B cell (primary cell): ENCODE measurements around the gene KCNQ1OT1. TPM values are rescaled to one million over a fixed set of nuclear protein-coding genes. Genes with fewer than 3 reads are reported as not detected.

Experiments used
- ATAC-seq: fragments of 200-7000 bp; cut with Tn5 transposase; one replicate; pipeline ENCODE4 v1.10.0; 2021; ENCODE audit warnings: low read depth, mild to moderate bottlenecking, moderate number of reproducible peaks, moderate library complexity
- CTCF ChIA-PET: fragments of 350-600 bp; sonication (Branson Sonifier 250); formaldehyde crosslinking; loops from one replicate; lab custom pipeline; 2021; ENCODE audit warnings: antibody characterized with exemption, inconsistent platforms; lab: Charles Lee
- POLR2A ChIA-PET: fragments of 350-600 bp; sonication (Branson Sonifier 250); formaldehyde crosslinking; loops from one replicate; lab custom pipeline; 2021; ENCODE audit warnings: antibody characterized with exemption; lab: Charles Lee
- DNase-seq: peaks from one replicate; pipeline ENCODE4 v3.0.0; 2013
- H2AFZ ChIP-seq: 2 replicates; pipeline ENCODE4 v1.6.1; 2012; ENCODE audit warnings: mild to moderate bottlenecking, low read depth, low read length; ENCODE audit not compliant: insufficient read depth, poor library complexity, severe bottlenecking
- H3K27ac ChIP-seq, 2 donors: 1 replicate in 1 of 2; 2 replicates in 1 of 2; pipeline ENCODE4 v1.5.1; 2012 to 2013; ENCODE audit warnings: low read length in 2 of 2, mild to moderate bottlenecking in 2 of 2, moderate library complexity in 1 of 2
- H3K27me3 ChIP-seq, 4 experiments: fragments of 200-600 bp in 1 of 4; sonication (generic) in 1 of 4; replicated peaks in 1 of 4; 1 replicate in 2 of 4; 2 replicates in 2 of 4; pipeline versions ENCODE4 v1.6.1 to v1.7.0; 2013 to 2016; ENCODE audit warnings: low read length in 3 of 4, mild to moderate bottlenecking in 2 of 4, mixed read lengths in 1 of 4, moderate library complexity in 1 of 4; ENCODE audit not compliant: insufficient read depth in 4 of 4, control insufficient read depth in 3 of 4; ENCODE audit errors: control extremely low read depth in 1 of 4
- H3K36me3 ChIP-seq, 2 experiments: replicated peaks in 1 of 2; 1 replicate in 1 of 2; 2 replicates in 1 of 2; pipeline versions ENCODE4 v1.6.1 to v1.7.1; 2013; ENCODE audit warnings: low read length in 1 of 2; ENCODE audit not compliant: insufficient read depth in 2 of 2, control insufficient read depth in 1 of 2; ENCODE audit errors: control extremely low read depth in 1 of 2, extremely low read depth in 1 of 2
- H3K4me1 ChIP-seq, 2 donors: fragments of 200-600 bp in 1 of 2; sonication (generic) in 1 of 2; 1 replicate in 1 of 2; 2 replicates in 1 of 2; pipeline versions ENCODE4 v1.5.1 to v1.6.1; 2013 to 2017; ENCODE audit warnings: low read length in 2 of 2; ENCODE audit not compliant: control insufficient read depth in 2 of 2, insufficient read depth in 2 of 2
- H3K4me2 ChIP-seq: replicated peaks from 2 replicates; pipeline ENCODE3; 2012; ENCODE audit warnings: mild to moderate bottlenecking, low read depth, low read length; ENCODE audit not compliant: poor library complexity, severe bottlenecking
- H3K4me3 ChIP-seq, 5 experiments: fragments of 200-600 bp in 1 of 5; sonication (generic) in 1 of 5; 1 replicate in 3 of 5; 2 replicates in 2 of 5; pipeline versions ENCODE4 v1.5.1 to v1.7.0; 2011 to 2016; ENCODE audit warnings: low read length in 4 of 5, mild to moderate bottlenecking in 4 of 5, low read depth in 2 of 5, control low read depth in 1 of 5, moderate library complexity in 1 of 5; ENCODE audit not compliant: insufficient read depth in 1 of 5; ENCODE audit errors: control extremely low read depth in 1 of 5, extremely low read depth in 1 of 5
- H3K79me2 ChIP-seq: fragments of 200-600 bp; sonication (generic); one replicate; pipeline ENCODE4 v1.6.0; 2016; ENCODE audit warnings: low read length; ENCODE audit not compliant: control insufficient read depth, insufficient read depth
- H3K9ac ChIP-seq: fragments of 200-600 bp; sonication (generic); 2 replicates; pipeline ENCODE4 v1.6.1; 2017; ENCODE audit warnings: mild to moderate bottlenecking, low read length, moderate library complexity
- H3K9me3 ChIP-seq, 3 donors: one replicate each; pipeline versions ENCODE4 v1.6.1 to v1.7.1; 2013; ENCODE audit warnings: low read length in 2 of 3; ENCODE audit not compliant: control insufficient read depth in 2 of 3, insufficient read depth in 1 of 3; ENCODE audit errors: control extremely low read depth in 1 of 3
- H4K20me1 ChIP-seq: 2 replicates; pipeline ENCODE4 v1.6.0; 2012; ENCODE audit warnings: mild to moderate bottlenecking, low read length; ENCODE audit not compliant: insufficient read depth, control insufficient read depth, poor library complexity, severe bottlenecking
- H3K27ac Mint-ChIP-seq: one replicate; pipeline ENCODE4 v1.8.0; 2021; ENCODE audit warnings: mixed read lengths
- H3K27me3 Mint-ChIP-seq: one replicate; pipeline ENCODE4 v1.8.0; 2021; ENCODE audit warnings: mixed read lengths
- H3K4me1 Mint-ChIP-seq: one replicate; pipeline ENCODE4 v1.8.0; 2021; ENCODE audit warnings: mixed read lengths
- H3K4me3 Mint-ChIP-seq: one replicate; pipeline ENCODE4 v1.8.0; 2021; ENCODE audit warnings: mixed read lengths
- H3K9me3 Mint-ChIP-seq: one replicate; pipeline ENCODE4 v1.8.0; 2022; ENCODE audit warnings: mixed read lengths; ENCODE audit not compliant: insufficient read depth
- EZH2 ChIP-seq: IDR thresholded peaks from 2 replicates; pipeline ENCODE4 v1.6.1; 2012; ENCODE audit warnings: borderline replicate concordance, low read depth, mild to moderate bottlenecking, moderate library complexity, low read length; ENCODE audit not compliant: insufficient read depth, poor library complexity, severe bottlenecking
- WGBS: methylation state at CpG from one replicate; pipeline ENCODE4 v1.1.5; 2013; ENCODE audit warnings: missing lambda C conversion rate; ENCODE audit not compliant: insufficient coverage; 5-methylcytosine and 5-hydroxymethylcytosine counted together
- intact Hi-C: fragments of 100-400 bp; cut with micrococcal nuclease; formaldehyde crosslinking; loops from one replicate; pipeline ENCODE4 v1.10.0; 2022
- polyA plus RNA-seq: library from polyadenylated mRNA; depleted of rRNA; stranded (reverse); fragments of >200 nt; gene quantifications from 2 replicates; pipeline ENCODE4 v1.2.3, GENCODE V29; 2012
- total RNA-seq, 2 donors: library from RNA; stranded (reverse); fragments of 120-200 nt in 1 of 2; gene quantifications; 1 replicate in 1 of 2; 2 replicates in 1 of 2; pipeline versions ENCODE4 v1.2.3 to v1.2.4, GENCODE V29; 2013 to 2022
- TF ChIP-seq, protein P1 (sequence below): fragments of 200-600 bp; IDR thresholded peaks from one replicate; pipeline ENCODE4 v1.8.0; 2022; ENCODE audit warnings: antibody characterized with exemption, mild to moderate bottlenecking

The KCNQ1OT1 gene
- total and polyA plus RNA-seq, 2 donors (not counting 1 experiment from before 2014, with no cell fraction given): 0.03 to 0.89 TPM

DNA sequence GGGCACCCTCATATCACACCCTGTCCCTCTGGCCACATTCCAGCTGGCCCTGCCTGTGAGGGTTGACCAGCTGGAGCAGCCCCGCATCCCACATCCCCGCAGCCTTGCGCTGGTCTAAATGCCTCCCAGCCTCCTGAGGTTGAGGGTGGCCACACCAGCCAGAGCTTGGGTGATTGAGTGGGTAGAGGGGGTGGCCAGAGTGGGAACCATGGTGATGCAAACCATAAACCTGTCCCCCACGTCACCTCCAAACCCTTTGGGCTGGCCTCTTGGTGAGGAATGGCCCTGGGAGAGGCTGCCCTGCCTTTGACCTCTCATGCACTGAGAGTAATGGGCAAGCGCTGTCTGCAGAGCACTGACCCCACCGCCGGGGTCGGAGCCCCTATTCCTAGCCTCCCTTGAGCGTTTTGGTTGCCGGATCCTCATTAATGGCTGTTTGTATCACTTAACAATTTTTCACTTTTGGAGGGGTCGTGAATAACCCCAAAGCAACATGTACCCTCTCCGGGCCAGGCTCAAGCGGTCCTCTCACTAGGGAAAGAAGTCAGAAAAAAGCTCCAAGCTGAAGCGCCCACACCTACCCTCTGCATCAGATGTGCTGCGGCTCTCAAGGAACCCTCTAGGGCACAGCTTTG is 16.0 kb upstream of the KCNQ1OT1 start:
- Mint-ChIP-seq H3K4me3 (no peak overlapping the region), H3K27me3 (no peaks in the 10 kb centered on the region), H3K27ac (no peak overlapping the region), H3K4me1 (no peaks in the 10 kb centered on the region), H3K9me3 (no peaks in the 10 kb centered on the region)
- Histone ChIP-seq H4K20me1 (no peaks in the 10 kb centered on the region), H3K79me2 (no peaks in the 10 kb centered on the region), H3K9ac (no peak overlapping the region), H3K27me3 (peaks cover 0 to 2% (median 0%) of the 10 kb centered on the region in 4 experiments), H3K4me2 (no peak overlapping the region), H3K27ac (no peak overlapping the region), H3K4me1 (no peaks in the 10 kb centered on the region), H3K36me3 (peaks cover 0 to 3% of the 10 kb centered on the region in 2 experiments), H2AFZ (no peak overlapping the region), H3K4me3 (no peak overlapping the region), H3K9me3 (peaks cover 0 to 6% (median 0%) of the 10 kb centered on the region in 3 donors)
- WGBS: 94% methylated on average over 8 of the region's 15 CpGs
- CTCF ChIA-PET: no interaction called here
- intact Hi-C loops: no loop called here
- ATAC-seq (no peak), DNase-seq (no peak)
- POLR2A ChIA-PET: no interaction called here
- TF ChIP-seq EZH2: no peak
- TF ChIP-seq, protein P1, sequence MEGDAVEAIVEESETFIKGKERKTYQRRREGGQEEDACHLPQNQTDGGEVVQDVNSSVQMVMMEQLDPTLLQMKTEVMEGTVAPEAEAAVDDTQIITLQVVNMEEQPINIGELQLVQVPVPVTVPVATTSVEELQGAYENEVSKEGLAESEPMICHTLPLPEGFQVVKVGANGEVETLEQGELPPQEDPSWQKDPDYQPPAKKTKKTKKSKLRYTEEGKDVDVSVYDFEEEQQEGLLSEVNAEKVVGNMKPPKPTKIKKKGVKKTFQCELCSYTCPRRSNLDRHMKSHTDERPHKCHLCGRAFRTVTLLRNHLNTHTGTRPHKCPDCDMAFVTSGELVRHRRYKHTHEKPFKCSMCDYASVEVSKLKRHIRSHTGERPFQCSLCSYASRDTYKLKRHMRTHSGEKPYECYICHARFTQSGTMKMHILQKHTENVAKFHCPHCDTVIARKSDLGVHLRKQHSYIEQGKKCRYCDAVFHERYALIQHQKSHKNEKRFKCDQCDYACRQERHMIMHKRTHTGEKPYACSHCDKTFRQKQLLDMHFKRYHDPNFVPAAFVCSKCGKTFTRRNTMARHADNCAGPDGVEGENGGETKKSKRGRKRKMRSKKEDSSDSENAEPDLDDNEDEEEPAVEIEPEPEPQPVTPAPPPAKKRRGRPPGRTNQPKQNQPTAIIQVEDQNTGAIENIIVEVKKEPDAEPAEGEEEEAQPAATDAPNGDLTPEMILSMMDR: no peak

DNA sequence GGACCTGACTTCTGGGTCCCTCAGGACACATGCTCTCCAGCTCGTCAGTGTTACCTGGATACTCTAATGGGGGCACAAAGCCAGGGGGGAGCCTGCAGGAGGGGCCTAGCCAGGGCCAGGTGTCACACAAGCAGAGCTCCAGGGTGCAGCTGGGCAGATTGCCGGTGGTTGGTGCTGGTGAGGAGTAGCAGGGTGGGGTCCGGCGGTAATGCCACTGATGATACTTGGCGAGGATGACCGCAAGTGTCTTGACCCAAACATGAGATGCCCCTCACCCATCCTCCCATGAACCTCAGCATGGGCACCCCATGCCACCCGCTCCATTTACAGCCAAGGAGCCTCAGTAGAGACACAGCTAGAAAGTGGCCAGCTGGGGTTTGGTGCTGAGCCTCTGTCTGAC is 15.1 kb upstream of the KCNQ1OT1 start:
- ChIA-PET CTCF (no interaction called here), POLR2A (no interaction called here)
- Histone ChIP-seq H3K36me3 (peaks cover 0 to 3% of the 10 kb centered on the region in 2 experiments), H4K20me1 (no peaks in the 10 kb centered on the region), H3K9me3 (peaks cover 0 to 6% (median 2%) of the 10 kb centered on the region in 3 donors), H3K27ac (no peak overlapping the region), H3K79me2 (no peaks in the 10 kb centered on the region), H3K4me1 (no peaks in the 10 kb centered on the region), H3K27me3 (peaks cover 0 to 2% (median 0%) of the 10 kb centered on the region in 4 experiments), H3K9ac (no peak overlapping the region), H3K4me3 (no peak overlapping the region), H3K4me2 (no peak overlapping the region), H2AFZ (no peak overlapping the region)
- no peak for DNase-seq
- WGBS: 94% methylated on average over 5 of the region's 7 CpGs
- no peaks in the 10 kb centered on the region for H3K9me3 Mint-ChIP-seq
- no peak overlapping the region for H3K27ac Mint-ChIP-seq
- no peak overlapping the region for H3K4me3 Mint-ChIP-seq
- intact Hi-C loops: no loop called here
- no peaks in the 10 kb centered on the region for H3K4me1 Mint-ChIP-seq
- TF ChIP-seq, protein P1: no peak
- TF ChIP-seq EZH2: no peak
- no peaks in the 10 kb centered on the region for H3K27me3 Mint-ChIP-seq
- no peak for ATAC-seq
